ENCODE results near the gene DNAJC17.

GRCh38 chr15:40825661-40826422, 18.6 kb upstream of the DNAJC17 start:
- no peak for TF ChIP-seq CTCF (IDR thresholded peaks at IDR 0.05)
- no peak for TF ChIP-seq REST (IDR thresholded peaks at IDR 0.05; ENCODE audit: insufficient read depth in 1 of 2, low read depth in 2 of 2, low read length in 1 of 2)
- no peak for TF ChIP-seq POLR2AphosphoS5 (IDR thresholded peaks at IDR 0.05; ENCODE audit: low read depth, low read length)
